Fibroblast of gingiva (primary cell): ENCODE data around the gene XKR7.
"Not testable (repeated sequence)": the region's sequence is repeated elsewhere in the genome, so short reads cannot be mapped to it uniquely, and the experiment has no call there.

ENCODE experiments used
- DNase-seq: peaks from one replicate; pipeline ENCODE4 v3.0.0-alpha.2; 2011; ENCODE audit warnings: low read depth

Gene XKR7

GRCh38 chr20:32013326-32013725 is 45.4 kb downstream of the XKR7 start:
- no peak for DNase-seq

GRCh38 chr20:32017711-32018251 is 49.8 kb downstream of the XKR7 start:
- no peak for DNase-seq

DNA sequence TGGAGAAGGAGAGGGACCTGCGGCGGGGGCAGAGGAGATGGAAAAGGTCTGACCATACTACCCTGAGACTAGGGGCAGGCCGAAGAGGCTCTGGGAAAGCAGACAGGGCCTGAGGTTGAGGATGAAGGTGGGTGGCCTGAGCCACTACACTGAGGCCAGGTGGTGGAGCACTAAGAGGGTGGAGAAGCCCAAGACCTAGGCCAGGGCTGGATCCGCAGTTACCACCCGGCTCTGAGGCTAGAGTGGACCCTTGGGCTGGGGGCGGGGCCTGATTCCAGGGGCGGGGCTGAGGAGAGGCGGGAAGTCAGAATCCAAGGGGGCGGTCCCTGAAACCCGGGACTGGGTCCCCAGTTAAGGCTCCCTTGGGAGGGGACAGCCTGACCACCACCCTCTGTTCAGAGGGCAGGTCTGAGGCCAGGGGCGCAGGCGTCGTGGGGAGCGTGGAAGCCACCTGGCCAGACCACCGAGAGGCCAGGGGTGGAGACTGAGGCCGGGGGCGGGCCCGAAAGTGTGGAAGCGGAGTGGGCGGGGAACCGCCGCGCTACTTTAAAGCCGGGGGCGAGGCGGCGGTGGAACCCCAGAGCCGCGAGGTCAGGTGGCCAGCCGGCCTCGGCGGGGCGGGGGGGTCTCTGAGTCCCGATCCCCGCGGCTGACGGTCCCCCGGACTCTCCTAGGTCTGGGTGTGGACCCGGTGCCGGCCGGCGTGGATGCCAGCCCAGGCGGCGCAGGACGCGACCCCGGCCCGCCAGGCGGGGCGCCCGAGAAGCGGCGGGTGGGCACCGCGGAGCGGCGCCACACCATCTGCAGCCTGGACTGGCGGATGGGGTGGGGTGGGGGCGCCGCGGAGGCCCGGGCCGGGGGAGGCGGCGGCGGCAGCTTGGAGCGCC is 50.6 kb downstream of the XKR7 start:
- no peak for DNase-seq

- DNase-seq: no peak
These were observed 51.2 kb downstream of the XKR7 start for GRCh38 chr20:32019156-32019510.

DNA sequence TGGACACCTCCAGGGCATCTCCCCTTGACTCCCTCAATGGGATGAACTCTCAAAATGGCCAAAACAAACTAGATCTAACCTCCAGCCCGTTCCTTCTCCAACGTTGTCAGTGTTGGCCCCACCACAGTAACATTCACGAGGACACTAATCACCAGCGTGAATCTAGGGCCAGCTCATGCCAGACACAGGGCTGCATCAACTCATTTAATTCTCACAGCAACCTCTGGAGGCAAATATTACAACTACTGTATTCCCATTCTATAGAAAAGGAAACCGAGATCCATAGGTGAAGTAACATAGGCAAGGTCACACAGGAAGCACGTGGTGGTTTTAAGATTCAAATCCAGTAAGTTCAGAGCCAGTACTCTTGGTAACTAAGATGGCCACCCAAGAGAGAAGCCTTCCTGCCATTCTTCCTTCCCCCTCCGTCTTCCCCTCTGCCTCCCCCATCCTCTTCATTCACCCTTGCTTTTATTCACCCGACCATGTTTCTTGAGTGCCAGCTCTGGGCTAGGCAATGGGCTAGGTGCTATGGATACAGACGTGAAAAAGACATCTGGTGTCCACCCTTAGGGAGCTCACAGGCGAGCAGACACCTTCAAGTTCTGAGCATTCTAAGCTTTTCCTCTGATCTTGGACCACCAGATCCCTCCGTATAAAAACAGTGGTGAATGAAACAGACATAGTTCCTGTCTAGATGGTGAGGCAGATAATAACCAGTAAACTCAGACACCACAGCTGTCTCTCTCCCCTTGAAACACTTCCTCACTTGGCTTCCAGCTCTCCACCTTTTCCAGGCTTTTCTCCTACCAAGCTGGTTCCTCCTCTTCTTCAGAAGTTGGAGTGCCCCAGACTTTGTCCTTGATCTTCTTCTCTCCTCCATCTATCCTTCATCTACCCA is 51.9 kb downstream of the XKR7 start:
- no peak for DNase-seq

DNA sequence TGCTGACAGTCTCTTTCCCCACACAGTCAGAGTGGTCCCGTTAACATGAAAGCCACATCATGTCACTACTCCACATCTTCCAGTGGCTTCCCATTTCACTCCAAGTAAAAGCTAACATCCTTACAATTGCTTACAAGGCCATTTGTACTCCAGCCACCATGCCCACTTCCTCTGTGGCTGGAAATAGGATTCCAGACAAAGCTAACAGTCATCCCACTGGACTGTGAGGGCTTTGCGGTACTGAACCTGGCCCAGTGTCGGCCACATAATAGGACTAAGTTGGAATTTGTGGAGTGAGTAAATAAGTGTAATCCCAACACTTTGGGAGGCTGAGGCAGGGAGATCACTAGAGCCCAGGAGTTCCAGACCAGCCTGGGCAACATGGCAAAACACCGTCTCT is 53.1 kb downstream of the XKR7 start:
- no peak for DNase-seq

DNA sequence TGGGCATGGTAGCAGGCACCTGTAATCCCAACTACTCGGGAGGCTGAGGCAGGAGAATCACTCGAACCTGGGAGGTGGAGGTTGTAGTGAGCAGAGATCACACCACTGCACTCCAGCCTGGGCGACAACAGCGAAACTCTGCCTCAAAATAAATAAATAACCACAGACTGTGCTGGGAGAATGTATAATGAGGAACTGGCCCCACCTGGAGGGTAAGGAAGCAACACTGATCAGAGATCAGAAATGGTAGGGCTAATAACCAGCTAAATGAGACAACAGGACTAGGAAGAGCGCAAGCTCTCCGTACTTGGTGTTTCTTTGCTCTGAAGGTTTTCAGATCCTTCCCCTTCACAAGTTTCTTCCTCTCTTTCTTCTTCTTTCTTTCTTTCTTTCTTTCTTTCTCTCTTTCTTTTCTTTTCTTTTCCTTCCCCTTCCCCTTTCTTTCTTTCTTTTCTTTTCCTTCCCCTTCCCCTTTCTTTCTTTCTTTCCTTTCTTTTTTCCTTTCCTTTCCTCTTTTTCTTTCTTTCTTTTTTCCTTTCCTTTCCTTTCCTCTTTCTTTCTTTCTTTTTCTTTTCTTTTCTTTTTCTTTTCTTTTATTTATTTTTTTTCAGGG is 56.8 kb downstream of the XKR7 start:
- no peak for DNase-seq

DNA sequence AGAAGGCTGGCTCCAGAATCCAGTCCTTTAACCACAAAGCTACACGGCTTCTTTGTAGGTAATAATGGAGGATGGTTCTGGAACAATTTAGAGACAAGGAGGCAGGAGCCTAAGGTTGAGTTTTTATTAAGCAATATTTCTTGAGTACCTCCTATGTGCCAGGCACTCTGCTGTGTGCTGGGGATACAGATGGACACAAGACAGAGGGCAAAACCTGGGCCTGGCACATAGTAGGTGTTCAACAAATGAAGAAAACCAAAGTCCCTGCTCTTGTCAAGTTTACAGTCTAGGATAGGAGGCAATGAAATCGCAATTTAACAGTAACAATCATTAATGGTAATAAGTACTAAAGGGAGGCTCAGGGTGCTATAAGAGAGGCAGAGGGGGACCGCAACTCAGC is 59.7 kb downstream of the XKR7 start:
- DNase-seq: no peak

DNA sequence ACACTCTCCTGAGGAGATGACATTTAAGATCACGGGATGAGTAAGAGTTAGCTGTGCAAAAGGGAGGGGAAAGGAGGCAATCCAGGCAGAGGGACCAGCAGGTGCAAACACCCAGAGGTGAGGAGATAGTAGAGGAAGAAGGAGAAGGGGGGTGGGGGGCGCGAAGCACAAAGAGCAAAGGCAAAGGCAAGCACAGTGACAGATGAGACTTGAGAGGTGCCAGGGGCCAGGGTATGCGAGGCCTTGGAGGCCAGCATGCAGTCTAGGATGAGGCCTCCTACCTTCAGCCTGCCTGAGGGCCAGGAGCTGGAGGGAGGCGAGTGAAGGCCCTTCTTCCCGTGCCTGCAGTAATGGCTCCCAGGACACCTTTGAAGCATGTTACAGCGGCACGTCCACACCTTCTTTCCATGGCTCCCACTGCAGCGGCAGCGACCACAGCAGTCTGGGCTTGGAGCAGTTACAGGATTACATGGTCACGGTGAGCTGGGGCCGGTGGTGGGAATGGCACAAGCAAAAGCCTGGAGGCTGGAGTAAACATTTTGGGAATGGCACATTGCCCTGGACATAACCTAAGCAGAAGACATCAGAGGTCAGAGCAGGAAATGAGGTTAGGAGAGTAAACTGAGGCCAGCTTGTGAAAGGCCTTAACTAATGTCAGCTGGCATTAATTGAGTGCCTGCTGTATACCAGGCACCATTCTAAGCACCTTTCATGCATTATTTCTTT is 60.9 kb downstream of the XKR7 start:
- no peak for DNase-seq

DNA sequence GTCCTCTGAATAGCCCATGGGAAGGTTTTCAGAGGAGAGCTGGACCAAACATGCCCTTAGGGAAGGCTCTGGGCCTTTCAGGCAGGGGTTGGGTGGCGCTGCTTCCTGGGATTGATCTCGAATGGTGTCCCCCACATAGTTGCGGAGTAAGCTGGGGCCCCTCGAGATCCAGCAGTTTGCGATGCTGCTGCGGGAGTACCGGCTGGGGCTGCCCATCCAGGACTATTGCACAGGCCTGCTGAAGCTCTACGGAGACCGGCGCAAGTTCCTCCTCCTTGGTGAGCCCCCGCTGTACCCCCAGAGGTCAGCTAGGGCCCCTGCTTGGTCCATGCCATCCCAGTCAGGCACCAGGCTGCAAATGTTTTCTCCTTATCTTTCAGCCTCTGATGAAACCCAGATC is 61.6 kb downstream of the XKR7 start:
- no peak for DNase-seq

DNA sequence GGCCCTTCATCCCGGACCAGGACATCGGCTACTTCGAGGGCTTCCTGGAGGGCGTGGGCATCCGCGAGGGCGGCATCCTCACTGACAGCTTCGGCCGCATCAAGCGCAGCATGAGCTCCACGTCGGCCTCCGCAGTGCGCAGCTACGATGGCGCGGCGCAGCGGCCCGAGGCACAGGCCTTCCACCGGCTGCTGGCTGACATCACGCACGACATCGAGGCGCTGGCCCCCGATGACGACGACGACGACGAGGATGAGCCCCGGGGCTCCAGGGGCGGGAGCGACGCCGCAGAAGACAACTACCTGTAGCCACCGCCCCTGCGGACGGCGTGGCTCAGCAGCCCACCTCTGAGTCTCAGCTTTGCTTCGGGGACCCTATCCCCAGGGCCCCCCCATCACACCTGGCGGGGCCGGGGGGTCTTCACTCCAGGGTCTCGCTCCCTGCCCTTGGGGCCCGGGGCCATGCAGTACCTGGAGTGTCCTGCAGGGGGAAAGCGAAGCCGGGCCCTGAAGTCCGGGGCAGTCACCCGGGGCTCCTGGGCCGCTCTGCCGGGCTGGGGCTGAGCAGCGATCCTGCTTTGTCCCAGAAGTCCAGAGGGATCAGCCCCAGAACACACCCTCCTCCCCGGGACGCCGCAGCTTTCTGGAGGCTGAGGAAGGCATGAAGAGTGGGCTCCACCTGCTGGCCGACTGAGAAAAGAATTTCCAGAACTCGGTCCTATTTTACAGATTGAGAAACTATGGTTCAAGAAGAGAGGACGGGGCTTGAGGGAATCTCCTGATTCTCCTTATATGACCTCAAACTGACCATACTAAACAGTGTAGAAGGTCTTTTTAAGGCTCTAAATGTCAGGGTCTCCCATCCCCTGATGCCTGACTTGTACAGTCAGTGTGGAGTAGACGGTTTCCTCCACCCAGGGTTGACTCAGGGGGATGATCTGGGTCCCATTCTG is 63.3 kb downstream of the XKR7 start:
- DNase-seq: peak; percentile 69

GRCh38 chr20:32033316-32033715 is 65.4 kb downstream of the XKR7 start:
- DNase-seq: no peak

DNA sequence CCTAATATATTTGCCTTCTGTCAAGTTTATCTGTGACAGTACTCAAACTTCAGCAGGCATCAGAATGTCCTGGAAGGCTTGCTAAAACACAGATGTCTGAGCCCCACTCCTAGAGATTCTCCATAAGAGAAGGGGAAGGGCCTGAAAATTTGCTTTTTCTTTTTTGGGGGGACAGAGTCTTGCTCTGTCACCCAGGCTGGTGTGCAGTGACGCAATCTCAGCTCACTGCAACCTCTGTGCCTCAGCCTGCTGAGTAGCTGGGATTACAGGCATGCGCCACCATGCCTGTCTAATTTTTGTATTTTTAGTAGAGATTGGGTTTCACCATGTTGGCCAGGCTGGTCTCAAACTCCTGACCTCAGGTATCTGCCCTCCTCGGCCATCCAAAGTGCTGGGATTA is 65.8 kb downstream of the XKR7 start:
- DNase-seq: not testable (repeated sequence)

DNA sequence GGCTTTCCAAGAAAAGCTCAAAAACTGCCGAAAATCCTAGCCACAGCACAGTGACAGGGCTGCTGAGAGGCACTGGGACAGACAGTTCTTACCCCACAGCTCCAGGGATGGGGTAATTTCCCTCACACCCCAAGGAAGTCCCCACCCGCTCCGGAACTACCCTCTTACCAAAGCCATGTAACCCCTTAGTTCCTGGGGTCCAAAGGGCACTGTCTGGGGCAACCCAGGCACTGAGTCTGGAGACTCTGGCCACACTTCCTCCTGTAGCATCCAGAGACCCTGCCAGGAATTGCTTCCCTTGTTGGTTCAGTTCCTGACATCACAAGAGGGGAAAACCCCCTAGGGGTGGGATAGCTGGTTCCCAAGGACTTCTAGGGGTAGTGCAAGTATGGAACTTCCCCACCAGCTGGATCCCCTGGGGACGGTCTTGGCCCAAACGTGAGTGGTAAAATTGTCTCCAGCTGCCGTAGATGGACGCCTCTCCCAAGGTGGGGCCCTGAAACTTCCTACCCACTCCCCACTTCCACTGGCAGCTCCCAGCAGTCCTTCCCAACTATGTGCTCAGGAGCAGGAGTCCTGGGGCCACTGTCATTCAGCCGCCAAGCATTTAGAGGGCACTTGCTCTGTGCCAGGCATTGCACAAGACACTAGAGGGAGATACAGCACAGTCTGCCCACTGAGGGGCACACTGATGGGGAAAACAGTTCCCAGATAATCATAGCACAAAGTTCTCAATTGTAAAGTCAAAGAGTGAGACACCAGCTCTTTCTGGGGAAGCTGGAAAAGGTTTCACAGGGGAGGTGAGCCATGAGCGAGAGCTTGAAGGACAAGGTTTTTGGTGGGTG is 66.9 kb downstream of the XKR7 start:
- peak; percentile 12 for DNase-seq

- no peak for DNase-seq
These were observed 67.5 kb downstream of the XKR7 start for GRCh38 chr20:32035426-32035779.

GRCh38 chr20:32036252-32036651 is 68.3 kb downstream of the XKR7 start:
- no peak for DNase-seq

DNA sequence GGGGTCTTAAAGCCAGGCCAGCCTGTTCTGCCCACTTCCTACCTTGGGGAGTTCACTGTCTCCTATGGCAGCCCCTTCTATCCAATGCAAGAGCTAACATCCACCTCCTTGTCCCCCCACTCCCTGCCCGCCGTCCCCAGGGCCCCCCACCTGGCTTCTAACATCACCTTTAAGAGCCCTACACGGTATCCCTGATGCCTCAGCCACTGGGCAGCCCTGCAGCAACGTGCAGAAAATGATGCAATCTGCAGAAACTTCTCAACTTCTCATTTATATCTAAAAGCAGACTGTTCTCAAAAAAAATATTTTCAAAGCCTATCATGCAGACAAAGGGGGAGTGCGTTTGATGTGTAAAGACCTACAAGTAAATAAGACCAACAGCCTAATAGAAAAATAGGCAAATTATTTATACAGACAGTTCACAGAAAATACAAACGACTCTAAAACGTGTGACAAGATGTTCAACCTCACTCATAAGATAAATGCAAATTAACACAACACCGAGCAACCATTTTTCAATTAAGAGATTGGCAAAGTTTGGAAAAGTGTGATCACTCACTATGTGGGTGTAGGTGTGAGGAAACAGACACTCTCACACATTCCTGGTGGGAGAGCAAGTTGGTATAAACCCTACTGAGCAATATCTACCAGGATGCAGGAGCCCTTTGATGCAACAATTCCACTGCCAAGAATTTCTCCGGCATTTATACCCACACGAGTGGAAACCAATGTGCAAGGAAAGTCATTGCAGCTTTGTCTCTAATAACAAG is 69.0 kb downstream of the XKR7 start:
- DNase-seq: no peak

DNA sequence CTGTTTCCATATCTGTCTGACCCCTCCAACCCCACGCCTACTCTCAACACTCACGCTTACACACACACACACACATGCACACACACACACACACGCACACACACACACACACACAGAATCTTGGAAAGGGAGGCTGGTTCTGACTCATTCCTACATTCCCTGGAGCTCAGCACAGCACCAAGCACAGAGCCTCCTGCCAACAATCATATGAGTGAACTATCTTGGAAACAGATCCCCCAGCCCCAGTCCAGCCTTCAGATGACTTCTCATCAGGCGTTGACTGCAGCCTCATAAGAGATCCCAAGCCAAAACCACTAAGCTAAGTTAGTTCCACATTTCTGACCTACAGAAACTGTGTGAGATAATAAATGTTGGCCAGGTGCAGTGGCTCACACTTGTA is 70.0 kb downstream of the XKR7 start:
- peak; percentile 27 for DNase-seq
